A673 (cell line): ENCODE results near the gene FAM13A. TPM values are rescaled to one million over a fixed set of nuclear protein-coding genes. Genes with fewer than 3 reads are reported as not detected.

Experiments
- BruUV-seq: library from RNA; stranded (reverse); fragments of 400-500 nt; replicated peaks from 2 replicates; lab custom pipeline; 2021; lab: Mats Ljungman, UMichigan
- CTCF ChIA-PET: fragments of 300-600 bp; sonication (Branson Sonifier 250); formaldehyde crosslinking; loops from one replicate; lab custom pipeline; 2022; ENCODE audit warnings: antibody characterized with exemption; lab: Charles Lee
- POLR2A ChIA-PET: fragments of 300-600 bp; sonication (Branson Sonifier 250); formaldehyde crosslinking; loops from one replicate; lab custom pipeline; 2022; ENCODE audit warnings: antibody characterized with exemption; ENCODE audit not compliant: low non-redundant PET; lab: Charles Lee
- DNase-seq: peaks from one replicate; pipeline ENCODE4 v3.0.0-alpha.2; 2015; ENCODE audit warnings: low spot score
- H3K27ac ChIP-seq: fragments of 200-600 bp; sonication (generic); 2 replicates; pipeline ENCODE4 v1.5.1; 2016; ENCODE audit warnings: mixed run types, low read depth, mild to moderate bottlenecking, mixed read lengths, antibody characterized with exemption, low read length; ENCODE audit not compliant: poor library complexity, severe bottlenecking
- H3K27me3 ChIP-seq: fragments of 200-600 bp; sonication (generic); replicated peaks from 2 replicates; pipeline ENCODE4 v1.6.1; 2017; ENCODE audit warnings: mixed run types, low read depth, mild to moderate bottlenecking, mixed read lengths, antibody characterized with exemption, low read length; ENCODE audit not compliant: insufficient read depth, poor library complexity
- H3K36me3 ChIP-seq: fragments of 200-600 bp; sonication (generic); 2 replicates; pipeline ENCODE4 v1.6.1; 2016; ENCODE audit warnings: mixed run types, mild to moderate bottlenecking, mixed read lengths, antibody characterized with exemption, low read length; ENCODE audit not compliant: insufficient read depth, poor library complexity, severe bottlenecking
- H3K4me1 ChIP-seq: fragments of 200-600 bp; sonication (generic); 2 replicates; pipeline ENCODE4 v1.6.1; 2017; ENCODE audit warnings: mixed run types, mild to moderate bottlenecking, mixed read lengths, antibody characterized with exemption, low read length; ENCODE audit not compliant: insufficient read depth, poor library complexity, severe bottlenecking
- H3K4me3 ChIP-seq: fragments of 200-600 bp; sonication (generic); 2 replicates; pipeline ENCODE4 v1.5.1; 2016; ENCODE audit warnings: low read depth, mixed run types, mild to moderate bottlenecking, mixed read lengths, low read length; ENCODE audit not compliant: poor library complexity, severe bottlenecking
- H3K9me3 ChIP-seq: fragments of 200-600 bp; sonication (generic); 2 replicates; pipeline ENCODE4 v1.6.1; 2016; ENCODE audit warnings: mixed run types, low read depth, mild to moderate bottlenecking, mixed read lengths, antibody characterized with exemption, low read length; ENCODE audit not compliant: poor library complexity, severe bottlenecking
- CTCF ChIP-seq: fragments of 300-800, 200-600 bp; sonication (generic); conservative IDR thresholded peaks from 2 replicates; pipeline ENCODE4 v1.5.1; 2017; ENCODE audit warnings: low read depth, mild to moderate bottlenecking, antibody characterized with exemption, low read length, moderate library complexity, mixed read lengths
- EZH2 ChIP-seq: fragments of 200-600 bp; sonication (generic); IDR thresholded peaks from 2 replicates; pipeline ENCODE4 v1.6.1; 2017; ENCODE audit warnings: borderline replicate concordance, low read depth, mild to moderate bottlenecking, mixed read lengths, antibody characterized with exemption, low read length; ENCODE audit not compliant: poor library complexity, severe bottlenecking
- intact Hi-C: fragments of 100-400 bp; cut with micrococcal nuclease; formaldehyde crosslinking; loops from one replicate; pipeline ENCODE4 v1.10.0; 2022; ENCODE audit not compliant: unreplicated experiment
- total RNA-seq: library from RNA; stranded (reverse); gene quantifications from 2 replicates; pipeline ENCODE4 v1.2.3, GENCODE V29; 2021

FAM13A gene
- total RNA-seq, 1 experiment from 2014 or later = 15.5 TPM

GRCh38 chr4:88724406-88724805 is 332.6 kb downstream of the FAM13A start:
- CTCF ChIA-PET = no interaction called here
- DNase-seq = no peak
- no TSS peak for BruUV-seq
- POLR2A ChIA-PET = no interaction called here
- H3K4me1 ChIP-seq = peaks cover 15% of the 10 kb centered on the region
- no peak for TF ChIP-seq EZH2
- no peak for TF ChIP-seq CTCF
- H3K27ac ChIP-seq = no peak overlapping the region
- no peaks in the 10 kb centered on the region for H3K27me3 ChIP-seq
- intact Hi-C loops = no loop called here
- H3K36me3 ChIP-seq = no peaks in the 10 kb centered on the region
- H3K4me3 ChIP-seq = no peak overlapping the region
- H3K9me3 ChIP-seq = no peaks in the 10 kb centered on the region

GRCh38 chr4:88722828-88723227 is 334.2 kb downstream of the FAM13A start:
- TF ChIP-seq CTCF (no peak), EZH2 (no peak)
- Histone ChIP-seq H3K4me3 (no peak overlapping the region), H3K27me3 (no peaks in the 10 kb centered on the region), H3K4me1 (peaks cover 11% of the 10 kb centered on the region), H3K27ac (no peak overlapping the region), H3K36me3 (no peaks in the 10 kb centered on the region), H3K9me3 (no peaks in the 10 kb centered on the region)
- ChIA-PET CTCF (no interaction called here), POLR2A (no interaction called here)
- intact Hi-C loops = no loop called here
- no peak for DNase-seq
- BruUV-seq = no TSS peak

- no peak for TF ChIP-seq CTCF
- no peak for TF ChIP-seq EZH2
Measured at GRCh38 chr4:88722276-88722780, 334.7 kb downstream of the FAM13A start.

More at GRCh38 chr4:88722276-88722780, 334.7 kb downstream of the FAM13A start:
- no peak overlapping the region for H3K4me3 ChIP-seq
- no TSS peak for BruUV-seq
- H3K4me1 ChIP-seq = peaks cover 11% of the 10 kb centered on the region
- intact Hi-C loops = no loop called here
- CTCF ChIA-PET = no interaction called here
- H3K27me3 ChIP-seq = no peaks in the 10 kb centered on the region
- POLR2A ChIA-PET = no interaction called here
- DNase-seq = no peak
- no peaks in the 10 kb centered on the region for H3K36me3 ChIP-seq
- H3K9me3 ChIP-seq = no peaks in the 10 kb centered on the region
- no peak overlapping the region for H3K27ac ChIP-seq
